ENCODE results near the gene RHOBTB1. TPM values are rescaled to one million over a fixed set of nuclear protein-coding genes. Genes with fewer than 3 reads are reported as not detected.

Gene RHOBTB1
- total RNA-seq, 1 donor from 2014 or later = 17.2 TPM

- TF ChIP-seq CTCF (IDR thresholded peaks at IDR 0.05) = no peak
- Mint-ChIP-seq H3K9me3 (ENCODE audit: unreplicated experiment) (no peaks in the 10 kb centered on the region), H3K4me1 (ENCODE audit: unreplicated experiment) (peaks cover 42% of the 10 kb centered on the region), H3K27ac (ENCODE audit: unreplicated experiment) (no peak overlapping the region), H3K27me3 (ENCODE audit: unreplicated experiment) (no peaks in the 10 kb centered on the region), H3K4me3 (ENCODE audit: unreplicated experiment) (no peak overlapping the region), H3K36me3 (ENCODE audit: unreplicated experiment) (peaks cover 3% of the 10 kb centered on the region)
- no peak for DNase-seq (ENCODE audit: extremely low spot score, unreplicated experiment)
Observed at GRCh38 chr10:60898321-60898720, 45.7 kb downstream of the RHOBTB1 start.

GRCh38 chr10:60896810-60897209, 47.2 kb downstream of the RHOBTB1 start:
- no peak overlapping the region for H3K4me3 Mint-ChIP-seq (ENCODE audit: unreplicated experiment)
- peak overlapping the region; percentile 76 for H3K27ac Mint-ChIP-seq (ENCODE audit: unreplicated experiment)
- no peaks in the 10 kb centered on the region for H3K9me3 Mint-ChIP-seq (ENCODE audit: unreplicated experiment)
- H3K27me3 Mint-ChIP-seq (ENCODE audit: unreplicated experiment) = no peaks in the 10 kb centered on the region
- no peak for DNase-seq (ENCODE audit: extremely low spot score, unreplicated experiment)
- H3K4me1 Mint-ChIP-seq (ENCODE audit: unreplicated experiment) = peaks cover 39% of the 10 kb centered on the region
- H3K36me3 Mint-ChIP-seq (ENCODE audit: unreplicated experiment) = peaks cover 9% of the 10 kb centered on the region
- no peak for TF ChIP-seq CTCF (IDR thresholded peaks at IDR 0.05)

- Mint-ChIP-seq H3K4me1 (ENCODE audit: unreplicated experiment) (peaks cover 31% of the 10 kb centered on the region), H3K36me3 (ENCODE audit: unreplicated experiment) (peaks cover 10% of the 10 kb centered on the region), H3K27me3 (ENCODE audit: unreplicated experiment) (no peaks in the 10 kb centered on the region), H3K4me3 (ENCODE audit: unreplicated experiment) (no peak overlapping the region), H3K27ac (ENCODE audit: unreplicated experiment) (peak overlapping the region; percentile 76), H3K9me3 (ENCODE audit: unreplicated experiment) (no peaks in the 10 kb centered on the region)
- DNase-seq (ENCODE audit: extremely low spot score, unreplicated experiment) = no peak
- TF ChIP-seq CTCF (IDR thresholded peaks at IDR 0.05) = no peak
Observed at GRCh38 chr10:60896033-60896432, 48.0 kb downstream of the RHOBTB1 start.

GRCh38 chr10:60894786-60895185, 49.2 kb downstream of the RHOBTB1 start:
- Mint-ChIP-seq H3K27me3 (ENCODE audit: unreplicated experiment) (no peaks in the 10 kb centered on the region), H3K9me3 (ENCODE audit: unreplicated experiment) (no peaks in the 10 kb centered on the region), H3K4me3 (ENCODE audit: unreplicated experiment) (no peak overlapping the region), H3K4me1 (ENCODE audit: unreplicated experiment) (peaks cover 28% of the 10 kb centered on the region), H3K27ac (ENCODE audit: unreplicated experiment) (no peak overlapping the region), H3K36me3 (ENCODE audit: unreplicated experiment) (peaks cover 12% of the 10 kb centered on the region)
- no peak for DNase-seq (ENCODE audit: extremely low spot score, unreplicated experiment)
- no peak for TF ChIP-seq CTCF (IDR thresholded peaks at IDR 0.05)

GRCh38 chr10:60893231-60893630, 50.8 kb downstream of the RHOBTB1 start:
- H3K27me3 Mint-ChIP-seq (ENCODE audit: unreplicated experiment) = no peaks in the 10 kb centered on the region
- DNase-seq (ENCODE audit: extremely low spot score, unreplicated experiment) = no peak
- H3K4me1 Mint-ChIP-seq (ENCODE audit: unreplicated experiment) = peaks cover 25% of the 10 kb centered on the region
- TF ChIP-seq CTCF (IDR thresholded peaks at IDR 0.05) = no peak
- H3K27ac Mint-ChIP-seq (ENCODE audit: unreplicated experiment) = no peak overlapping the region
- H3K9me3 Mint-ChIP-seq (ENCODE audit: unreplicated experiment) = no peaks in the 10 kb centered on the region
- no peak overlapping the region for H3K4me3 Mint-ChIP-seq (ENCODE audit: unreplicated experiment)
- H3K36me3 Mint-ChIP-seq (ENCODE audit: unreplicated experiment) = peaks cover 16% of the 10 kb centered on the region
